ENCODE results near the gene COL25A1.
"Not testable (repeated sequence)": the region's sequence is repeated elsewhere in the genome, so short reads cannot be mapped to it uniquely, and the experiment has no call there.

COL25A1 gene

DNA sequence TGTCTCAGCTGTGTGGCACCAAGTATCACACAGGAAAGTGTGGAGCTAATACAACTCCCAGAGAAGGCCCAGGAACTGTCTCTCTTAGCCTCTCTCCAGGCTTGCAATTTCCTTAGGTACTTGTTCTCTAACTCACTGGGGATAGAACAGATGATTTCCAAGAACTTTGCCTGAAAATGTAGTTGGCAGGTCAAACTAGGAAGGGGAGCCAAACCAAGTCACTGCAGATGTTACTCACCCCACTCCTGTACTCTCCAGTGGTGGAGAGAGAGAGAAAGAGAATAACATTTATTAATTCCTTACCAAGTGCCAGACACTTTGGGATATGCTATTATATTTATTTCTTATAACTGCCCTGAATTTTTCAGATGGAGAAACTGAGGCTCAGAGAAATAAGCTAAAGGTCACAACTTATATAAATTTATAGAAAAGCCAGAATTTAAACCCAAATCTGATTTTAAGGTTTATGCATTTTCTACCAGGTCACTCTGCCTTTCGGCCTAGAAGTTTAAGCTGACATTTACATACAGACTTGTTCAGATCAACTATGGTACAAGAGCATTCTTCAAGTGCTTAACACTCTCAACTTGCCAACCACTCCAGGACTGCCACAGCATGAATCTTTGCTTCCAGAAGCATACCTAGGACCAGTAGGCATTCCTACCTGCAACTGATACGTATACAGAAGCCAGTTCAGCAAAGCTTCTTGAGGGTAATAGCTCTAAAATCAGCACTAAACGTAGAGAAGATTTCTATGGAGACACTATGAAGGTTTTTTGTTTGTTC is 291.0 kb downstream of the COL25A1 start:
- DNase-seq (ENCODE audit: low read depth) = no peak

DNA sequence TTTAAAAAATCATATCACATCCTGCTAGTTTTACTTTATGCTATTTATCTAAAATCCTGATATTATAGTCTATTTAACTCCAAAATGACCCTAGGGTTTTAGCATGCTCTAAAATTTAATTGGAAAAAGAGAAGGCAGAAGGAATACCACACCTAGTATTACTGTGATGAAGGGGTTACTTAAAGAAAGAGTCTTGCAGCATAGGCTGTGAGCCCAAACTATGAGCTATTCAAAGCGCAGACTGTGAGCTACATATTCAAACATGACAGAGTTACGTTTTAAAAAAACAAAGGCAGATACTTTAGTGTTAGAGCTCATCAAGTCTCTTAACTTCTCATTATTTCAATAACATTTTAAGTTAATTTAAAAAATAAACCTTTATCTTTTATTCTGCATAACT is 291.9 kb downstream of the COL25A1 start:
- no peak for DNase-seq (ENCODE audit: low read depth)

DNA sequence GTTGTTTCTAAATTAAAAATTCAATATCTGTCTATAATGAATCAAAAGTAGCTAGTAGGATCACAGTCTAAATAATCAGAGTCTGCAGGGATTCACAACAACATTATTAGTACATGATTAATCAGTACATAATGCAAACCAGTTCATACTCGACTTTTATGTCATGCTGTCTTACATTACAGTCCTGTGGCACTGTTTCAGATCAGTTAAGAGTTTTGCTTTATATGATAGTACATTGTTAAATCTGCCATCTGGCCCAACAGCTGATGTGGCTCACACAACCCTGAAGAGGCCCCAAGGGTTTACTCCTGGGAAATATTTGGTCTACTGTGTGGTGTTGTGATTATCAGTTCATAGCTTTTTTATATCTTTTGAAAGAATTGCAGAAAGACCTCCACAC is 292.5 kb downstream of the COL25A1 start:
- DNase-seq (ENCODE audit: low read depth) = no peak

DNA sequence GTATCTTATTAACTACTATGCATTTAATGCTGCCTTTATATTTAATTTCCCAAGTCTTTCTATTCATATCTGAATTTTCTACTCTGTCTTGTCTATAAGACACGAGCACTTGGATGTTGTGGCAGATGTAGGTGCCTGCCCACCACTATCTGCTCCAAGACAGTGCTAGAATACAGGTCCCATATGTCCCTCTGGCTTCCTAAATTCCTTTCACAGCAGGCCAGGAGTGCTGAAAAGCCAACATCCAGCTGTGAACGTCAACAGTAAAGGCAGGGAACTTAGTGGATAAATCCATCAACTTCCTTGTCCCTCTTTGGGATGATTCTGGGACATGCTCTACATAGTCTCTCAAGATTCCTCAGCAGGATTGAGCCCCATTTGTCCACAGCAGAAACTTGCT is 294.5 kb downstream of the COL25A1 start:
- no peak for DNase-seq (ENCODE audit: low read depth)

DNA sequence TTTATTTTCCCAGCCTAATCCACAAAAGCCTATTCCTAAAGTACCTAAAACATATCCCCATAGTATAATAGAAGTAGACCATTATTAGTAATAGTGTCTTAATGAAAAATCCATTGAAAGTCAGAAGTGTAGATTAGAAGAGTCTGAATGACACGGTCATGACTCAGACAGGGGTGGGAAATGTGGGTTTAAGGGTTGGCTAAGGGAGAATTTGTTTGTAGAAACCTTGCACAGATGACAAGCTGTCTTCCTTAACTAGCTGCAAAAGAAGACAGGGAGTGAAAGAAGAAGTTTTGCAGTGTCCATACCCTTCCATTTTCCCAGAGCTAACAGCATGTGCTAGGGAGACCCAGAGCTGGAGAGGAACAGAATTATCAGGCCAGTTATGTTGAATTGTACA is 296.9 kb downstream of the COL25A1 start:
- peak; percentile 43 for DNase-seq (ENCODE audit: low read depth)

DNA sequence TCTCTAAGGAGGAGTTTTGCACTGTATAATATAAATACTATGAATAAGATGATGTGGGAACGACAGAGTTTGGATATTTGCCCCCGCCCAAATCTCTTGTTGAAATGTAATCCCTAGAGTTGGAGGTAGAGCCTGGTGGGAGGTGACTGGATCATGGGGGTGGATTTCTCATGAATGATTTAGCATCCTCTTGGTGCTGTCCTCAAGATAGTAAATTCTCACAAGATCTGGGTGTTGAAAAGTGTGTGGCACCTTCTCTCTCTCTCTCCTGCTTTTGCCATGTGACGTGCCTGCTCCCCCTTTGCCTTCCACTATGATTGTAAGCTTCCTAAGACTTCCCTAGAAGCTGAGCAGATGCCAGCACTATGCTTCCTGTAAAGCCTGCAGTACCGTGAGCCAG is 298.0 kb downstream of the COL25A1 start:
- DNase-seq (ENCODE audit: low read depth) = no peak

DNA sequence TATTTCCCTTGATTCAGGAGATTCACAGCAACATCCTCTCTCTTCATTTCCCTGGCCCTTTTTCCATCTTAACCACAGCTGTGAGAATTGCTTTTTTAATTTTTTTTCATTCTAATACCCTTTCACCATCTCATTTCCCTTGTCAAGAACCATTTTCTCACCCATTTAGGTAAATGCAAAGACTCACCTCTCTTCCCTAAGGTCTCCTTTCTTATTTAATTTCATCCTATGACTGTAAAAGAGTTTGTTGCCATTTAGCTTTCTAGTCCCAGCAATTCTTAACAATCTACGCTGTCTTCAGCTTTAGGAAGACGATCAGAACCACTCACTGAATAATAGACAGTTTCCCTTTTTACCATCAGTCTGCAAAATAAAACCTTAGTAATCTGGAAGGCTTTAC is 298.5 kb downstream of the COL25A1 start:
- no peak for DNase-seq (ENCODE audit: low read depth)

DNA sequence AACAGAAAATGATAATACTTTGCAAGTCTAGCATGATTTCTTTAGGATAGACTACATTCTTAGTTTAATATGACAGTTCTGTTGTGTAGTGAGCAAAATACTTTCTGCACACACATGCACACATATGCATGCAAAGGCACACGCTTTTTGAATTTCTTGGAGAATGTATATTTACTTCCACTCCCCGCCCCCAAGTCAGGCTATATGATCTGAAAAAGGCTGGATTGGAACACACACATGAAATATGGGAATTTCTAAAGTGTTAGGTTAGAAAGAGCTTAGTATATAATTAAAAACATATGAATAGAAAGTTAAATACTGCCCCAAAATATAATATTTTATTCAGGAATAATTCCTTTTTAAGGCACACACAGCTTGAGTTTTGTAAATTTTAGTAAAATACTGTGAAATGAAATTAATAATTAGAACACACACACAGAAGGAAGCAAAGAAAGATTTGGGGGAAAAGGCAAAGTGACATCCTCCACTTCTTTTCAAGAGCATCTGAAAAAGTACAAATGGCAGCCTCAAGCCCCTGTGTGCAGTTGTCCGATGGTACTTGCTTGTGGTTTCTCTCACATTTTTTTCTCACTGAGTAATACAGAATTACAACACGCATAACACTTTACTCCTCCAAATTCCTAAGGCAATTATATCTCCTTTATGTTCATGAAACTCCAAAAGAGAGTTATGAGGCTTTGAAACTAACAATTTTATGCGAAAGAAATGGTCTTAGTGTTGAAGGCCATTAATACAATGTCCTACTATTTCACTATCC is 310.7 kb downstream of the COL25A1 start:
- DNase-seq (ENCODE audit: low read depth) = peak; percentile 40

DNA sequence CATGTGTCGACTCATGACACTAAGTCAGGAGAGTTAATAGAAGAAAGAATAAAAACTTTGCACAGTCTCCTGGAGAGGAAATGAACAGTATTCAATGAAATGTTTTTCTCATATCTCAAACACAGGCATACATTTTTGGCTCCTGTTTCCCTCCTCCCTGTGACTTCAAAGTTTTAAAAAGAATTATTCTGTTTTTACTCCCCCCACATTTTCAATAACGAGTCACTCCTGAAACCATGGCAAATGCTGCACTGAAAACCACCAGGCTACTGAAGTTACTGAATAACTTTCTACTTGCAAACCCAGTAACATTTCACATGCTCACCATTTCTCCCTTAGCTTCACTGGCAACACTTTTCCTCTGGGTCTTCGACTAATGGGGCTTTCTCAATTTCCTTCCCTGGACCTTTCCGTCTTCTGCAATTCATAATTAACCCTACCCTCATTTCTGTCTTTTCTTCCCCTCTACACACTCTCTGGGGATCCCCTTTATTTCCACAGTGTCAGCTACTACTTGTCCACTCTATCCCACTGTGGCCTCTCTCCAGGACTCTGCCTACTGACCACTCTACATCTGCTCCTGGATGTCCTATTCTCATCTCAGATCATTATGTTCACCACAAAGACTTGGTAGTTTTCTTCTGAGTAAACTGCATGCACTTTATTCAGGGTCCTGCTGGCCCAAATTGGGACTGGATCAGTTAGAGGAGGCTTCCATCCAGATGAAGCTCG is 313.8 kb downstream of the COL25A1 start:
- no peak for DNase-seq (ENCODE audit: low read depth)

DNA sequence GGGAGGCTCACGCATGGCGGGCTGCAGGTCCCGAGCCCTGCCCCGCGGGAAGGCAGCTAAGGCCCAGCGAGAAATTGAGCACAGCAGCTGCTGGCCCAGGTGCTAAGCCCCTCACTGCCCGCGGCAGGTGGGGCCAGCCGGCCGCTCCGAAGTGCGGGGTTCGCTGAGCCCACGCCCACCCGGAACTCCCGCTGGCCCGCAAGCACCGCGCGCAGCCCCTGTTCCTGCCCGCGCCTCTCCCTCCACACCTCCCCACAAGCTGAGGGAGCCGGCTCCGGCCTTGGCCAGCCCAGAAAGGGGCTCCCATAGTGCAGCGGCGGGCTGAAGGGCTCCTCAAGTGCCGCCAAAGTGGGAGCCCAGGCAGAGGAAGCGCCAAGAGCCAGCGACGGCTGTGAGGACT is 318.0 kb downstream of the COL25A1 start:
- DNase-seq (ENCODE audit: low read depth) = not testable (repeated sequence)

DNA sequence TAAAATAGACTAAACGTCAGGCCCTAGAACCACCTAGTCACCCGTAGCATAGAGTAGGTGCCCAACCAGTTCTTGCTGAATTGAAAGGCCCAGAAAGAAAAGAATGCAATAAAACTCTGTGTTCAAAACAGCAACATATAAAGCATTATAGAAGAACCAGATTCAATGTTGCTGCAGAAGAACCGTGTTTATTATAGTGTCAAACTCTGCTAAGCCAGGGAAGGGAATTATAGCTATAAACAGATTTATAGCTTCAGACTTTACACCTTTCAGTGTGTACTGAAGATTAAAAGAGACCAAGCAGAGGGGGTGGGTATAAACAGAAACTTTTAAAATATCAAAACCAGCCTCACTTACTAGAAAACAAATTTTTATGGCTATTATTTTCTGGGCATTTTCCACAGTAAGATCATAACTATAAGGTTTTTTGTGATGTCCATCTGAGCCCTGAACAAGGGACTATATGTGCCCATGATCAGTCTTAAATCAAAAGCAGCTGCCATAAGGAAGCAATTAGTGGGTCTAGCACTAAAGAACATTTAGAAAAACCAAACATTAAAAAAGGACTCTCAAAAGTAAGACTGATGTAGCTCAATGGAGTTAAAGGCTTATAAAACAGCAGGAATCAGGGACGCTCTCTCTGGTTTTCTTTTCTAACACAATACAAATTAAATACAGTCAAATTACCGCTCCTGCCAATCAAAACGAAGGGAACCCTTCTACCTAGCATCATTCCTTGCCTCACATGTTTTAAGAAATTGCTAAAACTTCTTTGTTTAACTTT is 319.9 kb downstream of the COL25A1 start:
- no peak for DNase-seq (ENCODE audit: low read depth)

DNA sequence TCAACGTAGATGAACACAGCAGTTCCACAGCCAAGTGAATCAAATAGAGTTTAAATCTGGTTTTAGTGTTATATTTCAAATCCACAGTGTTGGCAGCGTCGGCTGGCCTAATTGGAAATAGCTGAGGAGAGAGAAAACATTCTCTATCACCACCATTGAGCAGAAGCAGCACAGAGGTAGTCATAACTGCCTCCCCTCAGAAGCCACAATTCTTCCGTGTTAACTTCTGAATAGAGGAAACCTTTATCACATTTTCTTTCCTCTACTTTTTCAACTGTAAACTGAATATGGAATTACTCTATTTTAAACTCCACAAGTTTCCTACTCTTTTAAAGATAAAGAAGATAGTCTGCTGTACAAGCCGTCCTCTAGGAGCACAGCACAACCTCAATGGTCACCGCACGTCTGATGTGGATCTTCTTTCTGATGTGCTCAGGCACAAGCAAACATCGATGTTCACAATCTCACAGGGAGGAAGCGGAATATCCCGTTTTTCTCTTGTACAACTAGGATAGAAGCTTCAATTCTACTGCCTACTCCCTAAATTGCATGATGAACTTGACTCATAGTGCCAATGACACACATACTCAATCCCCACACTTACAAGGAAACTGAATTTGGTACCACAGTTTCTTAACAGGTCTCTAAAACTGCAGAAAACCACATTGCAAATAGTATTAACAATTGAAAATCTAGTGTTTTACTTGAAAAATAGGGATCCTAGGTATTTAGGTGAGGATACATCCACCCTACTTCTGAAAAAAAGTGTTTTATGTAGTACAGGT is 321.8 kb downstream of the COL25A1 start:
- no peak for DNase-seq (ENCODE audit: low read depth)

DNA sequence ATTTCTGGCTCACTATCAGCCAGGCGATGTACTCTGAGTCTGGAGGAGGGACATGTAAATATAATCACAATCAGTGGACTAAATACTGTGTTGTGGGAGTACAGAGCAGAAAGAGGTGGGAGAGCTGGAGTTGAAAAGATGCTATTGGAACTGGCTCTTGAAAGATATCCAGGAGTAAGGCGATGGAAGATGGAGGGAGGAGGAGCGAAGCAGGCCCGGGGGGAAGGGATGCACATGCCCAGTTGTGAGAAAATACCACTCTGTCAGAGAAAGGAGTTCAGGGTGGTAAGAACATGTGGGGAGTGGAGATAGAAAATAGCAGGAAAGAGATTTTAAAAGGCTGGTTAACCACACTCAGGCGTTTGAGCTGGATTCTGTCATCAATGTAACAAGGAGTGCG is 322.7 kb downstream of the COL25A1 start:
- no peak for DNase-seq (ENCODE audit: low read depth)

DNA sequence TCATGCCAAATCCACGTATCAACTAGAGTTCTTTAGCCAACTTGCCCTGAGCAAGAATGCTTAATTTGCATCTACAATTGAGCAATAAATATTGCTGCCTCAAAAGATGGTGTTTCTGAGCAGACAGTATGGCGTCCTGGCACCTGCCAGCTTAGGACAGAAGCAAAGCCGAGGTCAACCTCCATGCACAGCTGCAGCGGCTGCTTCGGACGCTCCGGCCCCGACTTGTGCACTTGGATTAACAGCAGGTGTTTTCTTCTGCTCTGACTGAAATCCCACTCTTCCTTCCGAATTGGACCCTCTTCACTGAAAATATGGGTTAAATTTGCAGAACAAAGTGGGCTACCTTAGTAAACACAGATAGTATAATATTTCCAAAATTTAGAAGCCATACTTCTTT is 324.4 kb downstream of the COL25A1 start:
- no peak for DNase-seq (ENCODE audit: low read depth)

DNA sequence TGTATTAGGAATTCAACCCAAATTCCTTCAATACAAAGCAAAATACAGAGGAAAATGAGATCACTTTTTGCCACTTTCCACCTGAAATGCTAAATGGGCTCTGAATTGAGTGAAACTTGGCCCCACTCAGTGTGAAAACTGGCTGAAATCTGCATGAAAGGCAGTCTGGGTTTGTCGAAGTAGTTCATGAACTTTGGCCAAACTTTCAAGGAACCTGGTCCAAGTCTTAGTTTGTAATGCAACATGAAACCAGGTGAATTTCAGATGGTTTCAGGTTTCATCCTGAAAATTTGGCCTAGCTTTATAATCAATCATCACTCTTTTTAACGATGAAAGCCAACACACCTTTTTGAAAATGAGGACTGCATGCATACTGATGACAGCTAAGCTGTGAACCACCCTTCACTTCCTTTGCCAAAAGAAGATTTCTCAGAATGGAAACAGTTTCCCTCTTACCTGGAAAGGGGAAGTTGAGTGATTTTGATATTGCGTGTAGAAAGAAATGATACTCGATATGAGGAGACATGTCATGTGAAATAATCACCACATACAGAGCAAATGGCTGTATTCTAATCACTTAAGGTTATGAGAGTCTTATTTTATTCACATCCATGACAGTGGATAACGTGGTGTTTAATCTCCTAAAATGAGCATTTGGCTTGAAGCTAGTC is 329.7 kb downstream of the COL25A1 start:
- no peak for DNase-seq (ENCODE audit: low read depth)

DNA sequence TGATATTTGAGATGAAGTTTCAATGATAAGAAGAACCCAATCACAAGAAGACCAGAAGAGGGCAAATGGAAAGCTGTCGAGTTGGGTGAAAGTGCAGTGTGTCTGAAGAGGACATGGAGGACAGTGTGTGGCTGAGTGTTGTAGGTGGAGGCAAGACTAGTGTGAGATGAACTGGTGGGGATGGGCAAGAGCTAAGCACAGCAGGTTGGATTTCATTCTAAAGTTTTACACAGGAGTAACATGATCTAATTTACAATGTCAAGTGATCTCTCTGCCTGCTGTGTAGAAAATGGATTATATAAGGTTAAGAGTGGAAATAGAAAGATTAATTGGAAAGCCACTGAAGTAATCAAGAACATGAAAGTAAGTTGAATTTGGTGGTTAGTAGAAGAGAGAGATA is 331.0 kb downstream of the COL25A1 start:
- no peak for DNase-seq (ENCODE audit: low read depth)

DNA sequence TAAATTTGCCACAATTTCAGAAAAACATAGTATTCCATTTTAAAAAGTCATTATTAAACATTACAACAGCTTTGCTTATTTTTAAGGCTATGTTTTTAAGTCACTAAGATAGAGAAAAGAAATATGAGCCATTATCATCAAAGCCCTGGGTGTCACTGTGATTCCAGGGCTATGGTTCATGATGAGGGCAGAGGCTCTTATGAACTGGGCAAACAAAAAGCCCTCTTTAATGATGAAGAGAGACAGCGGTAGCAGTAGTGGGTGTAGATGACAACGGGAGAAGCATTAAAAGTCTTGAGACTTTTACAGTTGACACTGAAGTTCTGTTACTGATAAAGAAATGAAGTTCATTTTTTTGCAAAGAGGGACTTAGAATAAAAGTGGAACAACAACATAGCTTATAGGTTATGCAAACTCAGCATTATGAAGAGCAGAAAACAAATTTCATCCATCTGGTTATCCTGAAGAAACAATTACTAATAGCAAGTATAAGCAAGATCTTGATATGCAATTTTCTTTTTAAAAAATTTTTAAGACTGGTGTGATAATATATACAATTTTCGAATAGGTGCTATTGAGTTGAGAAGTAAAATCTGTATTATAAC is 336.9 kb downstream of the COL25A1 start:
- no peak for DNase-seq (ENCODE audit: low read depth)

DNA sequence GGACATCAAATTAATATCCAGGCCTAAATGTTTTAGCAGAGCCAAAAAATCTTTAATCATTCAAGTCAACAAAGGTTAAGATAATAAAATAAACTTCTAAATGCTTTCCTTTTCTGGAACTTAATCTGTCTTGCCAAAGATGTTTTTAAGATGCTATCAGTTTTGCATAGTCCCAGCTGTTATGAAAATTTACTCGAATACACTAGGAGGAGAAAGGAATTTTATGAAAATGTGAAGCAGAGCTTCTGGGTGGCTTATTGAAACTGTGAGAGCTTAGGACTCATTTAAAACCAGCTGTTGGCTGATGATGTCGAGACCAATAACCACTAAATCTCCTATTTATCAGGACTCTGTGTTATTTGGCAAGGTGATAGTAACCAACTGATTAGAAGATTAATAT is 337.4 kb downstream of the COL25A1 start:
- no peak for DNase-seq (ENCODE audit: low read depth)

DNA sequence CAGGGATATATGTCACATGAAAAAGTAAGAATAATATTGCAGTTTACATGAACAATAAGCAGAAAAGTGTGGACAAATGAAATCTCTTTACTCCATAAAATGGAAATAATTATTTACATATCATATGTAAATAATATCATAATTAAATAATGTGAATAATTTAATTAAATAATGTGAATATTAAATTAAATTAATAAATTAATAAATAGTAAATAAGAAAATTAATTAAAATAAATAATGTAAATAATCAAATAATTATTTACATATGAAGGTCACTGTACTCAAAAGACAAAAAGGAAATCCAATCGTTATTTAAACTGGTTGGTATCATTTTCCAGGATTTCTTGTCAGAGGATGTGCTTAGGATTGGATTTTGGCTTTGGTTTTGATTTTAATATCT is 338.5 kb downstream of the COL25A1 start:
- DNase-seq (ENCODE audit: low read depth) = no peak

DNA sequence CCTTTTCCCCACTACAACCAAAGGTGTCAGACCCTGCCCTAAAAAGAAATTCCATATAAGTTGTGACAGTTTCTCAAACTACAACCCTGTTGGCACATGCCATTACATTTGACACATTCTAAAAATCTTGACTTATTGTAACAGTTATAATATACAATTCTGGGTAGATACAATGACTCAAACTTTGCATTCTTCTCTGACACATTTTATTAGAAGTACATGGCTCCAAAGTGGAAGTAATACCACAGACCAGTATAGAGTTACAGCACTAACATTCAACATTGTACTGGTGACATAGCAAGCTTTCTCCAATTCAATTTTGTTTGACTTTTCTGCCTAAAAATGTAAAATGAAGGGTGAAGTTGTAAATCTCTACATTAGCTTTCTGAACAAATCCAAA is 343.0 kb downstream of the COL25A1 start:
- no peak for DNase-seq (ENCODE audit: low read depth)
